NCI-H2107 treated with DMSO at 0.1 percent for 48 hours (cell line): ENCODE results near the gene FOXK1.
"Not testable (repeated sequence)": the region's sequence is repeated elsewhere in the genome, so short reads cannot be mapped to it uniquely, and the experiment has no call there.

ENCODE experiments used
- DNase-seq: peaks from one replicate; lab custom pipeline; 2025; ENCODE audit not compliant: unreplicated experiment; lab: John Stamatoyannopoulos, UW

Gene FOXK1

DNA sequence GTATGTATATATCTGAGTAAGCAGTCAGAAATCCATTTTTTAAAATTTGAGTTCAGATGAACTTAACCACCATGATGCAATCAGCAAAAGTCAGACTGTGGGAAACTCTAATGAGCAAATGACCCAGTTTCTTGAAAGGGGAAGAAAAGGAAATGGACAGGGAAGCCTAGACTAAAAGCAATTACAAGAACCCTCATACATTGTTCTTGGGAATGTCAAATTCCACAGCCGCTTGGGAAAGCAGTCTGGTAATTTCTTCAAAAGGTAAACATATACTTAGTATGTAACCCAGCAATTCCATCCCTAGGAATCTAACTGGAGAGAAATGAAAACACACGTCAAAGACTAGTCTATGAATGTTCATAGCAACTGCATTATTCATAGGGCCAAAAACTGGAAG lies 16.4 kb upstream of the FOXK1 start:
- DNase-seq: no peak

DNA sequence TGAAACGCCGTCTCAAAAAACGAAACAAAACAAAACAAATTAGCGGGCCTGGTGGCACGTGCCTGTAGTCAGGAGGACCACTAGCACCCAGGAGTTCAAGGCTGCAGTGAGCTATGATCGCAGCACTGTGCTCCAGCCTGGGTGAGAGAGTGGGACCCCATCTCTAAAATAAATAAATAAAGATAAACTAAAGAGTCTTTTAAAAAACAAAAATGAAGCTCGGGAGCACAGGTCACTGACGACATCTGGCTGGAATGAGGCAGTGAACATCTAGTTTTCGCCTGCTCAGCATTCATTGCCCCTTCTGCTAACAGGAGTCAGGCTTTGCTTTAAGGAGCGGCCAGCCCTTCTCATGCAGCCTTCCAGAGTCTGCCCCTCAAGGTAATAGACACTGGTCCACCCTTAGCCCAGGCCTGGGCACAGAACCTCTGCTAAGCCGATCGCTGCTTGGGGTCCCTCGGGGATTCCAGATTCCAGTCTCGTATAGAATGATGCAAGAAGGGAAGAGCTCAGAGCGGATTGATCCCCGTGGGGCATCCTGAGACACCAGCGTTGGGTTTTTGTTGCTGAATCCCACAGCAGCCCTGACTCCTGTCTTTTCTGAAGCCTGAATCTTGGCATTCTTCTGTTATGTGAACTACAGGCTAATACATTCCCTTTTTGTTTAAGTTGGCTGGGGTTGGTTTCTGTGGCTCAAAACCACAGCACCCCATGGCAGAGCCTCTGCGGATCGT lies 14.2 kb upstream of the FOXK1 start:
- no peak for DNase-seq

DNA sequence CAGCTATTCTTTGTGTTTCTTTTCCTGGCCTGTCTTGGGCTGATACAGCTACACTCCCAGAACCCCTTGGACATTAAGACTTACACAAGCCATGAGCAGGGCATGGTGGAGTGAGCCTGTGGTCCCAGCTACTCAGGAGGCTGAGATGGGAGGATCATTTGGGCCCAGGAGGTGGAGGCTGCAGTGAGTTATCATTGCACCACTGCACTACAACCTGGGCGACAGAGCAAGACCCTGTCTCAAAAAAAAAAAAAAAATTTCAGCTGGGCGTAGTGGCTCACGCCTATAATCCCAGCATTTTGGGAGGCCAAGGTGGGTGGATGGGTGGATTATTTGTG lies 13.6 kb upstream of the FOXK1 start:
- no peak for DNase-seq

GRCh38 chr7:4670791-4671190 lies 11.3 kb upstream of the FOXK1 start:
- no peak for DNase-seq

DNA sequence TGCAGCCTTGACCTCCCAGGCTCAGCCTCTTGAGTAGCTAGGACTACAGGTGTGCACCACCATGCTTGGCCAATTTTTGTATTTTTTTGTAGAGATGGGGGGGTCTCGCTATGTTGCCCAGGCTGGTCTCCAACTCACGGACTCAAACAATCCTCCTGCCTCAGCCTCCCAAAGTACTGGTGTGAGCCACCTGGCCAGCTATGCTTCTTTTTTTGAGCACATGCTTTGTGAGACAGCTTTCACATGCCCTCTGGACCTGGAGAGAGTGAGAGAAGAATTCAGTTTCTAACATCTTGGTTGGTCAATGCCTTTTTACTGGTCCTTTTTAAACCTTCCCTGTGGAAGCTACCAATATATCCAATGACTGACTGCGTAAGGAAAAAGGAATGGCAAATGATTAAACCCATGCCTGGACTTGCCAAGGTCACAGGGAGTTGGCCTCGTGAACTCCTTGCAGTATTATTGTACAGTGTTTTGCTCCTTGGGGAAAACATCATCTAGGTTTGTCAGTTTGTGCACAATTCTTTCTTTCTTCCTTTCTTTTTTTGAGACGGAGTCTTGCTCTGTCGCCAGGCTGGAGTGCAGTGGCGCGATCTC lies 6.2 kb upstream of the FOXK1 start:
- DNase-seq: no peak

- not testable (repeated sequence) for DNase-seq
Measured at GRCh38 chr7:4677518-4677917, 4.6 kb upstream of the FOXK1 start.

DNA sequence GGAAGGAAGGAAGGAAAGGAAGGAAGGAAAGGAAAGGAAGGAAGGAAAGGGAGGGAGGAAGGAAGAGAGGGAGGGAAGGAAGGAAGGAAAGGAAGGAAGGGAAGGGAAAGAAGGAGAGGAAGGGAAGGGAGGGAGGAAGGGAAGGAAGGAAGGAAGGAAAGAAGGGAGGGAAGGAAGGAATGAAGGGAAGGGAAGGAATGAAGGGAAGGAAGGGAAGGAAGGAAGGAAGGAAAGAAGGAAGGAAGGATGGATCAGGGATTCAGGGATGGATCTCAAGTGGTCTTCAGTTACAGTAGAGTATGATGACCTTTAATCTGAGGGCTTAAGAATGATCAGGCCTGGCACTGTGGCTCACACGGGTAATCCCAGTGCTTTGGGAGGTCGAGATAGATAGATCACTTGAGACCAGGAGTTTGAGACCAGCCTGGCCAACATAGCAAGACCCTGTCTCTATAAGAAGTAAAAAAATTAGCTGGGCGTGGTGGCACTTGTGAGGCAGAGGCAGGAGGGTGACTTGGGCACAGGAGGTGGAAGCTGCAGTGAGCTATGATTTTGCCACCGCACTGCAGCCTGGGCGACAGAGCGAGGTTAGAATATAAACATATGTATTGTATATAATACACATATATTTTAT lies 760 bp upstream of the FOXK1 start:
- DNase-seq: no peak

DNA sequence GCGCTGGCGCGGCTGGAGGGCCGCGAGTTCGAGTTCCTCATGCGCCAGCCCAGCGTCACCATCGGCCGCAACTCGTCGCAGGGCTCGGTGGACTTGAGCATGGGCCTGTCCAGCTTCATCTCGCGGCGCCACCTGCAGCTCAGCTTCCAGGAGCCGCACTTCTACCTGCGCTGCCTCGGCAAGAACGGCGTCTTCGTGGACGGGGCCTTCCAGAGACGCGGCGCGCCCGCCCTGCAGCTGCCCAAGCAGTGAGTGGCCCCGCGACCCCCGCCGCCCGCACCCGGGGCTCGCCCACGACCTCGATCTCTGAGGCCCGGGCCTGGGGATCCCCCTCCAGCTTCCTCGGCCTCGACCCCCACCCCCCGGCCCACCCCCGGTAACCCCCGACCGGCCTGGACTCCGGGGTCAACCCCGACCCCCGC lies 537 bp downstream of the FOXK1 start:
- DNase-seq: no peak

DNA sequence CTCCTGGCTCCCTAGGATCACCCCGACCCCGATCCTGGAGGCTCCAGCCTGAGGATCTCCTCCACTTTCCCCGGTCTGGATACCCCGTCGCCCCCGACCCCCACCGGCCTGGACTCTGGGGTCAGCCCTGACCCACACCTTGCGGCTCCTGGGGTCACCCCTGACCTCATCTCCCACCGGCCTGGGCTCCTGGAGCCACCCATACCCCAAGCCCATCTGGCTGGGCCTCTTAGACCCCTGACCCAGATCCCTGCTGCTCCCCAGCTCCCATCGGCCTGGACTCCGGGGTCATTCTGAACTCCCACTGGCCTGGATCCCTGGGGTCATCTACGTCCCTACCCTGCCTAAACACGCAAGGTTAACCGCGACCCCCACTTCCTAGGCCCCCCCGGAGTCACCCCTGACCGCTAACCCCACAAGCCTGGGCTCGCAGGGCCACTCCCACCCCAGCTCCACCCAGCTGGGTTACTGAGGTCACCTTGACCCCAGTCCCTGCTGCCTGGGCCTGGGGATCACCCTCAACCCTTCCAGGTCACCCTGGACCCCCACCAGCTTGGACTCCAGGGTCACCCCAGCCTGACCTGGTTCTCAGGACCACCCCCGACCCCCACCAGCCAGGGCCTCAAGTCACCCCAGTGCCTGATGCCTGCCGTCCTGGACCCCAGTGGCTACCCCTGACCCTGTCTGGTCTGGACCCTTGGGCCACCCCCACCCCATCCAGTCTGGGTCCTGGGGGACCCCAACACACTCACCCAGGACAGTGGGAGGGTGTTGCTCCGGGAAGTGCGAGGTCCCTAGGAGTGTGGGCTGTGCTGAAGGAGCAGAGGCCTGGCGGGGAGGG lies 1.2 kb downstream of the FOXK1 start:
- DNase-seq: no peak

GRCh38 chr7:4683884-4684565 lies 1.9 kb downstream of the FOXK1 start:
- DNase-seq: no peak

DNA sequence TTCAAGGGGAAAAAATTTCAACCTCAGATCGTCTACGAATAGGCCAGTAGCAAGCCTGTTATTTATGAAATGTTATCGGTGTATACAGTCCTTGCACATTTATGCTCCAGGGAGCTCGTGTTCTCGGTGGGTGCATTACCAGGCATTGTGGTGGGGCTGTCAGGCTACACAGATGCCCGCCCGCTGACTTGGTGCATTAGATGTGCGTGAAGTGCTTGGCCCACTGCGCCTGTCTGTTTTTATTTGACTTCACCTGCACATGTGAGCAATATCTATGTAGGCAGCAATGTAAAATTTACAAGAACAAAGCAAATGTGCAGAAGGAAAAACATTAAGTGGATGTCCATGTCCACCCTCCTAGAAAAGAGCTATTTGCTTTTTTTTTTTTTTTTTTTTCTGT lies 2.8 kb downstream of the FOXK1 start:
- DNase-seq: no peak

- DNase-seq: not testable (repeated sequence)
Measured at GRCh38 chr7:4685676-4686075, 3.6 kb downstream of the FOXK1 start.

DNA sequence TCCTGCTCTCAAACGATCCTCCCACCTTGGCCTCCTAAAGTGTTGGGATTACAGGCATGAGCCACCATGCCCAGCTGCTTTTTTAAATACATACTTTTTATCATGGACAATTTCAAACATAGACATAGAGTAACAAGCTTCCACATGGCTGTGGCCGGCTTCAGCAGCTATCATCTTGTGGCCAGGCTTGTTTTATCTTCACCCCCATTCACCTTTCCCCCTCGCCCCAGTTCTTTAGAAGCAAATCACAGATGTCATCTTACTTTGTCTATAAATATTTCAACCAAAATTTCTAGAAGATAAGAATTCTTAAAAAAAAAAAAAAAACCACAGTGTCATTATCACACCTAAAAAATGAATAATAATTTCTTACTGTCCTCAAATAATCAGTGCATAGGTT lies 5.9 kb downstream of the FOXK1 start:
- DNase-seq: no peak

DNA sequence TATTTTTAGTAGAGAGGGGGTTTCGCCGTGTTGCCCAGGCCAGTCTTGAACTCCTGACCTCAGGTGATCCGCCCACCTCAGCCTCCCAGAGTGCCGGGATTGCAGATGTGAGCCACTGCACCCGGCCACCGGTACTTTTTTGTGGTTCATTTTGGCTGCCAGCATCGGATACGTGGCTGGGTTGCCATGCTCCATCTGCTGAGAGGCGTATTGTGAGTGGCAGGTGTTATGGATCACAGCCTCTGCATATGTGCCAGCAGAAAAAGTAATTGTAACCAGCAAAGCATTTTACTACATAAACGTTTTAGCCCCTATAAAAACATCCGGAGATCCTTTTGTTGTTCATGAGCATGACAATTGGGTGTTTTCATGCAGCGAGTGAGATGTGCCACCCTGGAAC lies 7.1 kb downstream of the FOXK1 start:
- DNase-seq: peak; percentile 24

DNA sequence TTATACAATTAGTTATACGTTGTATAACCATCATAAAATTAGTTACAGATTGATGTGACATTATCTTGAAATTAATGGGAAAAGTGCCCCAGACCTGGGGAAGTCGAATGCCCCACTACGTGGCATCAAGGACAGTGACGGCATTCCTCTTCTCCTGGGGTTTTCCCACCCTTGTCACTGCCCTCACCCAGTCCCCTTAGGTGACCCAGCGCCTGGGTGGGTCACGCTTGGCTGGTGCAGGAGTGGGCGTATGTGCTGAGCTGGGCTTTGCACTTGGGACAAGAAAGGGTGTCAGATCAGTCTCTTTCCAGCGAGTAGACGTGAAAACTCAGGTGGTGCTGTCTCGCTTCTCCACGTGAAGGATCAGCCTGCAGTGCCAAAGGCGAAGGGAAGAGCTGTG lies 7.6 kb downstream of the FOXK1 start:
- no peak for DNase-seq

- DNase-seq: no peak
Measured at GRCh38 chr7:4690953-4691856, 9.1 kb downstream of the FOXK1 start.

GRCh38 chr7:4692055-4692454 lies 10.0 kb downstream of the FOXK1 start:
- DNase-seq: no peak

- DNase-seq: not testable (repeated sequence)
Measured at GRCh38 chr7:4692622-4693021, 10.5 kb downstream of the FOXK1 start.

- no peak for DNase-seq
Measured at GRCh38 chr7:4693152-4693551, 11.1 kb downstream of the FOXK1 start.

DNA sequence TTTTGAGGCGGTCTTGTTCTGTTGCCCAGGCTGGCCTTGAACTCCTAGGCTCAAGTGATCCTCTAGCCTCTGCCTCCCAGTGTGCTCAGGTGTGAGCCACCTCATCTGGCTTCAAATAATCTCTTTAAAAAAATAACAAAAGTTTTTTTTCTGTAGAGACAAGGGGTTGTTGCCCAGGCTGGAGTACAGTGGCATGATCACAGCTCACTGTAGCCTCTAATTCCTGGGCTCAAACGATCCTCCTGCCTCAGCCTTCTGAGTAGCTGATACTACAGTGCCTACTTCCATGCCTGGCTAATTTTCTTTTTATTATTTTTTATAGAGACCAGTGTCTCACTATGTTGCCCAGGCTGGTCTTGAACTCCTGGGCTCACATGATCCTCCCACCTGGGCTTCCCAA lies 11.7 kb downstream of the FOXK1 start:
- DNase-seq: no peak
